Kidney tubule cell (primary cell): ENCODE data around the gene CYSRT1.

Source experiments
- DNase-seq: peaks from one replicate; pipeline ENCODE4 v3.0.0-alpha.2; 2018; ENCODE audit warnings: low spot score

CYSRT1 gene

GRCh38 chr9:137224830-137225694 lies at the start of gene CYSRT1:
Gene CYSRT1 (plus strand): TSS chr9:137225174. CDS start chr9:137225622, 448 bp downstream.
- no peak for DNase-seq

GRCh38 chr9:137175345-137175961 lies 49.5 kb upstream of the CYSRT1 start:
- DNase-seq = no peak

- DNase-seq = peak; percentile 52
These were observed 48.4 kb upstream of the CYSRT1 start for GRCh38 chr9:137176302-137177182.

GRCh38 chr9:137178201-137178938 lies 46.6 kb upstream of the CYSRT1 start:
- DNase-seq = peak; percentile 44

GRCh38 chr9:137178939-137179630 lies 45.9 kb upstream of the CYSRT1 start:
- DNase-seq = no peak

GRCh38 chr9:137179761-137180160 lies 45.2 kb upstream of the CYSRT1 start:
- no peak for DNase-seq

GRCh38 chr9:137180491-137180890 lies 44.5 kb upstream of the CYSRT1 start:
- no peak for DNase-seq

GRCh38 chr9:137181680-137182079 lies 43.3 kb upstream of the CYSRT1 start:
- DNase-seq = no peak

- no peak for DNase-seq
These were observed 42.1 kb upstream of the CYSRT1 start for GRCh38 chr9:137182836-137183235.

GRCh38 chr9:137183980-137184595 lies 40.9 kb upstream of the CYSRT1 start:
- DNase-seq = no peak

GRCh38 chr9:137184881-137185660 lies 39.9 kb upstream of the CYSRT1 start:
- DNase-seq = no peak

GRCh38 chr9:137185921-137186320 lies 39.1 kb upstream of the CYSRT1 start:
- no peak for DNase-seq

- DNase-seq = no peak
These were observed 38.6 kb upstream of the CYSRT1 start for GRCh38 chr9:137186385-137186784.

- no peak for DNase-seq
These were observed 37.6 kb upstream of the CYSRT1 start for GRCh38 chr9:137187386-137187785.

- no peak for DNase-seq
These were observed 36.9 kb upstream of the CYSRT1 start for GRCh38 chr9:137188086-137188489.

GRCh38 chr9:137188490-137189296 lies 36.3 kb upstream of the CYSRT1 start, which contains the start of the genes ANAPC2 and SSNA1:
Gene ANAPC2 (minus strand): TSS chr9:137188560. CDS start chr9:137188532, 28 bp downstream.
Gene SSNA1 (plus strand): TSS chr9:137188676. CDS start chr9:137188727, 51 bp downstream.
- DNase-seq = peak; percentile 95

GRCh38 chr9:137189297-137190295 lies 35.4 kb upstream of the CYSRT1 start:
- DNase-seq = no peak
